Activated effector memory CD4-positive, alpha-beta T cell treated with Interleukin-2 at 50 U/mL for 16 hours (primary cell): ENCODE data around the gene GALR1.

Source experiments
- DNase-seq: peaks from one replicate; pipeline ENCODE4 v3.0.0-alpha.2; 2020

Gene GALR1

DNA sequence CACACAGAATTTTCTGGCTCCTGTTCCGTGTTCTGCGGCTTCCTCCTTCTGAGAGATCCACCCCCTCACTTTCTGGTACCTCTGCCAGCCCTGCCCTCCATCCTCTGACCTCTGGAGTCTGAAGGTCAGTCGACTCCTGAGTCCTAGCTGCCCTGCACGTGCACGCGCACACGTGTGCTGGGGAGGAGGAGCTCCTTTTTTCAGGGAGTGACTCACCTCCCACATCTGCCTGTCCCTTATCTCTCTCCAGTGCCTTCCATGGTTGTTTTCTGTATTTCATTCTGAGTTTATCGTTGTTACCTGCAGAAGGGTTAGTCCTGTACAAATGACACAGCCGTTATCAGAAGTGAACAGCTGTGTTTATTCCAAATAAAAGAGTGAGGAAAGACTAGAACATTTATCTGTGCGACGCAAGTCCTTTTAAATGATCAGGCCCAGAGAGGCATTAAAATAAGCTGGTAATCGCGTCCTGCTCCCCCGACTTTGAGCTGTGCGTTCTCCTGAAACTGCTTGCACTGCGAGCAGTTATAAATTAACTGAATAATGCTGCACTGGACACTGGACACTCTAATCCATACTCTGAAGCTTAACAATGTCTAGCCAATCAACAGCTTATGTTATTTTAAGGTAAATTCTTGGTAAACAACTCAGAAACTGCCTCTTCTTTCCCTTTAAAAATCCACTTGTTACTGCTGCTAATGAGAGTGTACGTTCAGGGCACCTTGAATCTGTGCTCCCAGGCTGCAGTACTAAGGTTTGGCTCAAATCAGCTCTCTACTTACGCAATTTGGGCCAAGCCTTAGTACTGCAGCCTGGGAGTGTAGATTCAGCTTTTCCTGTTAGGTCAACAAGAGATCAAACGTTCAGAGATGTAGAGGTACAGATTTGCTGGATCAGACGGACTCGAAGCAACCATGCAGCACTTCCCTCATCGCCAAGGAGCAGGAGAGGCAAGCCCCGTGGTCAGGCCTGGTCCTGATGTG is 72.5 kb downstream of the GALR1 start:
- DNase-seq, result no peak

DNA sequence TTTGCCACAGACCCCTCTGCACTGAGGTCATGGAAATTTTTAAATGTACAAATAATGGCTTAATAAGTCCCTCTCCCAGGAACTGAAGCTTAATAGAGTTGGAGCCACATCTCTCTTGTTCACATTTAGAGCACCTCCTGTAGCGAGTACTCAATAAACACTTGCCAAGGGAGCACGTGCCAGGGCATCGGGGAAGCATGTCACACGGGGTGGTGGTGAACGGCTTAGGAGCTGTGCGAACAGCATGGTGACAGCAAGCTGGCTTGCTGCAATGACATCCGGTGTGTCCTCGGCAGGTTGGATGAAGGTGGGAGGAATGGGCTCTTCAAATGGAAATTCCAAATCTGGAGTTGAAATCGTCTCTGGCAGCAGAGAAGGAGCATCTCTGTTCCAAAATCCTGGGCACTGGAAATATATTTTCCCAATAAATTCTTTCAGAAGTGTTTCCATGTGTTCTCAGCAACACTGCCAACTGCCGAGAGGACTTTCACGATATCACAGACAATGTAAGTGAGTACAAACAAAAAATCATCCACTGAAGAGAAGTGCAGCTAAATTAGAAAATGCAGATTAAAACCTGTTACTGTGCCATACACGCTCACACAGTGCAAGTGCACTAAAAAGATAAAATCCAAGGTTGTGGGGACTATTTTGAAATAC is 74.1 kb downstream of the GALR1 start:
- DNase-seq, result no peak
